Liver (tissue), 9 donors: ENCODE data around the gene ZNF296. TPM values are rescaled to one million over a fixed set of nuclear protein-coding genes. Genes with fewer than 3 reads are reported as not detected.

Source experiments
- DNase-seq: peaks from one replicate; pipeline ENCODE4 v3.0.0-alpha.2; 2017; ENCODE audit warnings: low spot score
- H3K27ac ChIP-seq, 2 donors: one replicate each; pipeline ENCODE4 v1.7.0; 2013; ENCODE audit warnings: inconsistent platforms in 2 of 2, low read length in 2 of 2, control low read depth in 1 of 2, low read depth in 1 of 2, mild to moderate bottlenecking in 1 of 2
- H3K27me3 ChIP-seq, 4 donors: one replicate each; pipeline versions ENCODE4 v1.6.1 to v1.7.0; 2013; ENCODE audit warnings: low read length in 3 of 4, inconsistent platforms in 1 of 4, mild to moderate bottlenecking in 1 of 4, moderate library complexity in 1 of 4; ENCODE audit not compliant: control insufficient read depth in 4 of 4, insufficient read depth in 4 of 4
- H3K36me3 ChIP-seq, 4 donors: one replicate each; pipeline versions ENCODE4 v1.6.1 to v1.7.0; 2013; ENCODE audit warnings: low read length in 3 of 4, mild to moderate bottlenecking in 3 of 4, low read depth in 1 of 4, moderate library complexity in 1 of 4; ENCODE audit not compliant: control insufficient read depth in 4 of 4, insufficient read depth in 3 of 4
- H3K4me1 ChIP-seq, 4 donors: one replicate each; pipeline versions ENCODE4 v1.6.1 to v1.7.0; 2013; ENCODE audit warnings: low read length in 3 of 4, mild to moderate bottlenecking in 3 of 4, moderate library complexity in 1 of 4; ENCODE audit not compliant: control insufficient read depth in 4 of 4, insufficient read depth in 4 of 4
- H3K4me3 ChIP-seq, 3 donors: one replicate each; pipeline versions ENCODE4 v1.6.1 to v1.7.0; 2013; ENCODE audit warnings: low read length in 3 of 3, control low read depth in 1 of 3, low read depth in 1 of 3, mild to moderate bottlenecking in 1 of 3
- H3K9ac ChIP-seq, 2 donors: one replicate each; pipeline ENCODE4 v1.7.0; 2013; ENCODE audit warnings: low read length in 2 of 2, mild to moderate bottlenecking in 2 of 2, moderate library complexity in 2 of 2, control low read depth in 1 of 2, low read depth in 1 of 2
- H3K9me3 ChIP-seq, 4 donors: one replicate each; pipeline versions ENCODE4 v1.6.1 to v1.7.0; 2013; ENCODE audit warnings: low read length in 3 of 4; ENCODE audit not compliant: control insufficient read depth in 4 of 4
- EGR1 ChIP-seq, 2 donors: IDR thresholded peaks; 2 replicates each; pipeline ENCODE4 v1.6.1; 2016 to 2018; ENCODE audit warnings: antibody characterized with exemption in 2 of 2, low read depth in 2 of 2
- FOXA1 ChIP-seq: IDR thresholded peaks from 2 replicates; pipeline ENCODE4 v1.6.1; 2016; ENCODE audit warnings: antibody characterized with exemption
- FOXA2 ChIP-seq: IDR thresholded peaks from 2 replicates; pipeline ENCODE4 v1.6.1; 2016; ENCODE audit warnings: antibody characterized with exemption
- GABPA ChIP-seq, 2 donors: IDR thresholded peaks in 1 of 2; conservative IDR thresholded peaks in 1 of 2; 2 replicates each; pipeline ENCODE4 v1.6.1; 2016; ENCODE audit warnings: antibody characterized with exemption in 2 of 2, mild to moderate bottlenecking in 1 of 2, moderate library complexity in 1 of 2
- HNF4A ChIP-seq, 2 donors: conservative IDR thresholded peaks; 2 replicates each; pipeline ENCODE4 v1.6.1; 2016; ENCODE audit warnings: antibody characterized with exemption in 2 of 2, mild to moderate bottlenecking in 2 of 2
- HNF4G ChIP-seq: IDR thresholded peaks from 2 replicates; pipeline ENCODE4 v1.6.1; 2016; ENCODE audit warnings: antibody characterized with exemption
- JUND ChIP-seq, 2 donors: IDR thresholded peaks; 2 replicates each; pipeline ENCODE4 v1.6.1; 2016; ENCODE audit warnings: antibody characterized with exemption in 2 of 2
- NR2F2 ChIP-seq: IDR thresholded peaks from 2 replicates; pipeline ENCODE4 v1.6.1; 2016; ENCODE audit warnings: antibody characterized with exemption
- RAD21 ChIP-seq, 2 donors: IDR thresholded peaks; 2 replicates each; pipeline ENCODE4 v1.6.1; 2016; ENCODE audit warnings: antibody characterized with exemption in 2 of 2, mild to moderate bottlenecking in 2 of 2
- RXRA ChIP-seq, 2 donors: IDR thresholded peaks; 2 replicates each; pipeline ENCODE4 v1.6.1; 2017 to 2018; ENCODE audit warnings: antibody characterized with exemption in 2 of 2, mild to moderate bottlenecking in 1 of 2
- SP1 ChIP-seq: IDR thresholded peaks from 2 replicates; pipeline ENCODE4 v1.6.1; 2018; ENCODE audit warnings: antibody characterized with exemption, mild to moderate bottlenecking
- TAF1 ChIP-seq: conservative IDR thresholded peaks from 2 replicates; pipeline ENCODE4 v1.6.1; 2016; ENCODE audit warnings: antibody characterized with exemption, mild to moderate bottlenecking
- YY1 ChIP-seq: IDR thresholded peaks from 2 replicates; pipeline ENCODE4 v1.6.1; 2016; ENCODE audit warnings: antibody characterized with exemption, mild to moderate bottlenecking
- WGBS: extraction: QIAGEN DNeasy Blood & Tissue Kit; methylation state at CpG from one replicate; pipeline ENCODE4 v1.1.7; 2013; 5-methylcytosine and 5-hydroxymethylcytosine counted together
- polyA plus RNA-seq, 2 donors: library from polyadenylated mRNA; stranded (reverse) in 1 of 2; unstranded in 1 of 2; fragments of 200-250 nt in 1 of 2; fragments of >200 nt in 1 of 2; fragmentation: Nextera tagmentation in 1 of 2; extraction: Ambion mirVana in 1 of 2; gene quantifications; one replicate each; pipeline versions ENCODE4 v1.2.1 to v1.2.3, GENCODE V29; 2013 to 2015
- total RNA-seq, 2 donors: library from RNA; depleted of rRNA; stranded (reverse); fragments of >200 nt; gene quantifications; one replicate each; pipeline ENCODE4 v1.2.3, GENCODE V29; 2014
- TF ChIP-seq, protein P1 (sequence below): IDR thresholded peaks from 2 replicates; pipeline ENCODE4 v1.6.1; 2016; ENCODE audit warnings: antibody characterized with exemption
- TF ChIP-seq, protein P2 (sequence below): fragments of 150-350 bp; IDR thresholded peaks from 2 replicates; pipeline ENCODE4 v1.5.1; 2017; ENCODE audit warnings: improper control_type of control experiment, low read depth, low read length; ENCODE audit not compliant: missing input control
- TF ChIP-seq, protein P3 (sequence below): IDR thresholded peaks from 2 replicates; pipeline ENCODE4 v1.6.1; 2016; ENCODE audit warnings: antibody characterized with exemption
- TF ChIP-seq, protein P4 (sequence below): IDR thresholded peaks from 2 replicates; pipeline ENCODE4 v1.6.1; 2016; ENCODE audit warnings: antibody characterized with exemption
- TF ChIP-seq, protein P5 (sequence below): IDR thresholded peaks from 2 replicates; pipeline ENCODE4 v1.6.1; 2016; ENCODE audit warnings: antibody characterized with exemption, mild to moderate bottlenecking
- donor health status: healthy.
- donor health status: healthy.
- donor health status: healthy.
- donor health status: healthy.
- donor health status: healthy.

Gene ZNF296
- total and polyA plus RNA-seq, 4 donors, result 0.16 to 0.42 (median 0.17) TPM; not detected in 1

DNA sequence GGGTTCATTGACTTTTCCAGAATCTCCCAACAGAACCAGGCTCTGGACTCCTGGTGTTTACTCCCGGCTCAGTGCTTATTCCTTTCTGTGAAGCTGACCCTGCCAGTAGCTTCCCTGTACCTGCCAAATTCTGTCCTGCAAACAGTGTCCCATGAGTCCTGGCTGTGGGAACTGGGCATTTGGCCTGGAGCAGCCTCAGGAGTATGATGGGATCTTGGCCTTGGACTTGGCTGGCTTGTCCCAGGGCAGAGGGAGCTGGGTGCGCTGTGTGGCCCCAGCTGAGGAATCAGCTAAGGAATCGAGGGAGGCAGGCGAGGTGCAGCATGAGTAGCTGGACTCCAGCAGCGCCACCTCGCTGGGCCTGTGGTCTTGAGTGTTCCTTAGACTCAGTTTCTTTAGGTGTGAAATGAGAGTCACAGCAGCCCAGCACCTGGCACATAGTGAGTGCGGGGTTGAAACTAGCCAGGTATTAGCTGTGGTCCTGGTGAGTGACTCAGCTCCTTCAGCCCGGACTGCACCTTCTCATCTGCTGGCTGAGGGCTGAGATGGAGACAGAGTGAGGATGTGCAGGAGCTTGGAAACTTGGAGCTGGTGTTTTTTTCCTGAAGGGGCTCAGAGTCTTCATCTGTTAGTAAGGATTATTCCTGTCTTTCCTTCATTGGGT, 27.1 kb downstream of the ZNF296 start:
- no peak for DNase-seq
- Histone ChIP-seq H3K36me3 (peaks cover 2 to 25% (median 14%) of the 10 kb centered on the region in 4 donors), H3K27ac (peak overlapping the region; percentile 57 to 68), H3K9ac (no peak overlapping the region), H3K4me3 (no peak overlapping the region), H3K27me3 (no peaks in the 10 kb centered on the region), H3K9me3 (no peaks in the 10 kb centered on the region), H3K4me1 (peaks cover 16 to 64% (median 57%) of the 10 kb centered on the region in 4 donors)
- TF ChIP-seq JUND (IDR thresholded peaks at IDR 0.05), result peak in 1 of 2 donors; percentile 57
- TF ChIP-seq FOXA1, result peak; percentile 73
- TF ChIP-seq HNF4G, result peak; percentile 41
- TF ChIP-seq FOXA2, result peak; percentile 87
- peak; percentile 80 to 89 for TF ChIP-seq HNF4A (conservative IDR thresholded peaks at IDR 0.05)
- TF ChIP-seq, protein P1, sequence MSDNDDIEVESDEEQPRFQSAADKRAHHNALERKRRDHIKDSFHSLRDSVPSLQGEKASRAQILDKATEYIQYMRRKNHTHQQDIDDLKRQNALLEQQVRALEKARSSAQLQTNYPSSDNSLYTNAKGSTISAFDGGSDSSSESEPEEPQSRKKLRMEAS, result no peak
- TF ChIP-seq RXRA (IDR thresholded peaks at IDR 0.05), result peak; percentile 93 to 95
- peak; percentile 78 for TF ChIP-seq SP1
- TF ChIP-seq NR2F2, result peak; percentile 16
- TF ChIP-seq, protein P2, sequence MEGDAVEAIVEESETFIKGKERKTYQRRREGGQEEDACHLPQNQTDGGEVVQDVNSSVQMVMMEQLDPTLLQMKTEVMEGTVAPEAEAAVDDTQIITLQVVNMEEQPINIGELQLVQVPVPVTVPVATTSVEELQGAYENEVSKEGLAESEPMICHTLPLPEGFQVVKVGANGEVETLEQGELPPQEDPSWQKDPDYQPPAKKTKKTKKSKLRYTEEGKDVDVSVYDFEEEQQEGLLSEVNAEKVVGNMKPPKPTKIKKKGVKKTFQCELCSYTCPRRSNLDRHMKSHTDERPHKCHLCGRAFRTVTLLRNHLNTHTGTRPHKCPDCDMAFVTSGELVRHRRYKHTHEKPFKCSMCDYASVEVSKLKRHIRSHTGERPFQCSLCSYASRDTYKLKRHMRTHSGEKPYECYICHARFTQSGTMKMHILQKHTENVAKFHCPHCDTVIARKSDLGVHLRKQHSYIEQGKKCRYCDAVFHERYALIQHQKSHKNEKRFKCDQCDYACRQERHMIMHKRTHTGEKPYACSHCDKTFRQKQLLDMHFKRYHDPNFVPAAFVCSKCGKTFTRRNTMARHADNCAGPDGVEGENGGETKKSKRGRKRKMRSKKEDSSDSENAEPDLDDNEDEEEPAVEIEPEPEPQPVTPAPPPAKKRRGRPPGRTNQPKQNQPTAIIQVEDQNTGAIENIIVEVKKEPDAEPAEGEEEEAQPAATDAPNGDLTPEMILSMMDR, result no peak
- no peak for TF ChIP-seq TAF1
- TF ChIP-seq, protein P3, sequence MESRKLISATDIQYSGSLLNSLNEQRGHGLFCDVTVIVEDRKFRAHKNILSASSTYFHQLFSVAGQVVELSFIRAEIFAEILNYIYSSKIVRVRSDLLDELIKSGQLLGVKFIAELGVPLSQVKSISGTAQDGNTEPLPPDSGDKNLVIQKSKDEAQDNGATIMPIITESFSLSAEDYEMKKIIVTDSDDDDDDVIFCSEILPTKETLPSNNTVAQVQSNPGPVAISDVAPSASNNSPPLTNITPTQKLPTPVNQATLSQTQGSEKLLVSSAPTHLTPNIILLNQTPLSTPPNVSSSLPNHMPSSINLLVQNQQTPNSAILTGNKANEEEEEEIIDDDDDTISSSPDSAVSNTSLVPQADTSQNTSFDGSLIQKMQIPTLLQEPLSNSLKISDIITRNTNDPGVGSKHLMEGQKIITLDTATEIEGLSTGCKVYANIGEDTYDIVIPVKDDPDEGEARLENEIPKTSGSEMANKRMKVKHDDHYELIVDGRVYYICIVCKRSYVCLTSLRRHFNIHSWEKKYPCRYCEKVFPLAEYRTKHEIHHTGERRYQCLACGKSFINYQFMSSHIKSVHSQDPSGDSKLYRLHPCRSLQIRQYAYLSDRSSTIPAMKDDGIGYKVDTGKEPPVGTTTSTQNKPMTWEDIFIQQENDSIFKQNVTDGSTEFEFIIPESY, result no peak
- no peak for TF ChIP-seq EGR1 (IDR thresholded peaks at IDR 0.05; ENCODE audit: low read depth in 2 of 2)
- TF ChIP-seq, protein P4, sequence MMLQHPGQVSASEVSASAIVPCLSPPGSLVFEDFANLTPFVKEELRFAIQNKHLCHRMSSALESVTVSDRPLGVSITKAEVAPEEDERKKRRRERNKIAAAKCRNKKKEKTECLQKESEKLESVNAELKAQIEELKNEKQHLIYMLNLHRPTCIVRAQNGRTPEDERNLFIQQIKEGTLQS, result no peak
- peak; percentile 70 for TF ChIP-seq YY1
- peak; percentile 24 to 56 for TF ChIP-seq RAD21 (IDR thresholded peaks at IDR 0.05)
- TF ChIP-seq, protein P5, sequence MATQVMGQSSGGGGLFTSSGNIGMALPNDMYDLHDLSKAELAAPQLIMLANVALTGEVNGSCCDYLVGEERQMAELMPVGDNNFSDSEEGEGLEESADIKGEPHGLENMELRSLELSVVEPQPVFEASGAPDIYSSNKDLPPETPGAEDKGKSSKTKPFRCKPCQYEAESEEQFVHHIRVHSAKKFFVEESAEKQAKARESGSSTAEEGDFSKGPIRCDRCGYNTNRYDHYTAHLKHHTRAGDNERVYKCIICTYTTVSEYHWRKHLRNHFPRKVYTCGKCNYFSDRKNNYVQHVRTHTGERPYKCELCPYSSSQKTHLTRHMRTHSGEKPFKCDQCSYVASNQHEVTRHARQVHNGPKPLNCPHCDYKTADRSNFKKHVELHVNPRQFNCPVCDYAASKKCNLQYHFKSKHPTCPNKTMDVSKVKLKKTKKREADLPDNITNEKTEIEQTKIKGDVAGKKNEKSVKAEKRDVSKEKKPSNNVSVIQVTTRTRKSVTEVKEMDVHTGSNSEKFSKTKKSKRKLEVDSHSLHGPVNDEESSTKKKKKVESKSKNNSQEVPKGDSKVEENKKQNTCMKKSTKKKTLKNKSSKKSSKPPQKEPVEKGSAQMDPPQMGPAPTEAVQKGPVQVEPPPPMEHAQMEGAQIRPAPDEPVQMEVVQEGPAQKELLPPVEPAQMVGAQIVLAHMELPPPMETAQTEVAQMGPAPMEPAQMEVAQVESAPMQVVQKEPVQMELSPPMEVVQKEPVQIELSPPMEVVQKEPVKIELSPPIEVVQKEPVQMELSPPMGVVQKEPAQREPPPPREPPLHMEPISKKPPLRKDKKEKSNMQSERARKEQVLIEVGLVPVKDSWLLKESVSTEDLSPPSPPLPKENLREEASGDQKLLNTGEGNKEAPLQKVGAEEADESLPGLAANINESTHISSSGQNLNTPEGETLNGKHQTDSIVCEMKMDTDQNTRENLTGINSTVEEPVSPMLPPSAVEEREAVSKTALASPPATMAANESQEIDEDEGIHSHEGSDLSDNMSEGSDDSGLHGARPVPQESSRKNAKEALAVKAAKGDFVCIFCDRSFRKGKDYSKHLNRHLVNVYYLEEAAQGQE, result no peak
- peak in 1 of 2 donors; percentile 65 for TF ChIP-seq GABPA (IDR thresholded peaks at IDR 0.05 in 1 of 2, conservative IDR thresholded peaks at IDR 0.05 in 1 of 2)
- WGBS, result 64% methylated on average over 8 of the region's 8 CpGs
